CD8-positive, alpha-beta memory T cell (primary cell): ENCODE measurements around the gene SEC23IP. TPM values are rescaled to one million over a fixed set of nuclear protein-coding genes. Genes with fewer than 3 reads are reported as not detected.

Experiments
- CTCF ChIA-PET: fragments of 350-600 bp; sonication (Branson Sonifier 250); formaldehyde crosslinking; loops from one replicate; lab custom pipeline; 2021; ENCODE audit warnings: antibody characterized with exemption; lab: Charles Lee
- POLR2A ChIA-PET: fragments of 350-600 bp; sonication (Branson Sonifier 250); formaldehyde crosslinking; loops from one replicate; lab custom pipeline; 2021; ENCODE audit warnings: antibody characterized with exemption; lab: Charles Lee
- DNase-seq, 5 donors: peaks; one replicate each; pipeline versions ENCODE4 v3.0.0 to v3.0.0-alpha.2; 2020 to 2022; ENCODE audit warnings: mixed read lengths in 1 of 5
- H3K27ac ChIP-seq: one replicate; pipeline ENCODE4 v1.7.0; 2013; ENCODE audit warnings: low read depth, mild to moderate bottlenecking, low read length, moderate library complexity
- H3K27me3 ChIP-seq: 2 replicates; pipeline ENCODE4 v1.7.0; 2013; ENCODE audit warnings: low read length, mild to moderate bottlenecking; ENCODE audit not compliant: insufficient read depth, poor library complexity, severe bottlenecking
- H3K36me3 ChIP-seq: 2 replicates; pipeline ENCODE4 v1.7.0; 2013; ENCODE audit warnings: mild to moderate bottlenecking, low read length, moderate library complexity; ENCODE audit not compliant: insufficient read depth
- H3K4me1 ChIP-seq: 2 replicates; pipeline ENCODE4 v1.7.0; 2013; ENCODE audit warnings: mild to moderate bottlenecking, low read length, moderate library complexity; ENCODE audit not compliant: insufficient read depth
- H3K4me3 ChIP-seq: 2 replicates; pipeline ENCODE4 v1.7.0; 2013; ENCODE audit warnings: mild to moderate bottlenecking, low read length
- H3K9me3 ChIP-seq: 2 replicates; pipeline ENCODE4 v1.7.0; 2013; ENCODE audit warnings: mild to moderate bottlenecking, low read length
- H3K27ac Mint-ChIP-seq, 8 donors: one replicate each; pipeline ENCODE4 v1.8.0; 2020 to 2021; ENCODE audit warnings: mixed read lengths in 8 of 8, mild to moderate bottlenecking in 6 of 8, inconsistent platforms in 3 of 8, moderate library complexity in 3 of 8
- H3K27me3 Mint-ChIP-seq, 2 donors: one replicate each; pipeline ENCODE4 v1.8.0; 2020 to 2021; ENCODE audit warnings: mixed read lengths in 2 of 2, mild to moderate bottlenecking in 1 of 2, moderate library complexity in 1 of 2
- H3K36me3 Mint-ChIP-seq, 3 donors: one replicate each; pipeline ENCODE4 v1.8.0; 2020 to 2021; ENCODE audit warnings: mixed read lengths in 3 of 3, inconsistent platforms in 1 of 3, mild to moderate bottlenecking in 1 of 3
- H3K4me1 Mint-ChIP-seq, 3 donors: one replicate each; pipeline ENCODE4 v1.8.0; 2020 to 2021; ENCODE audit warnings: mixed read lengths in 3 of 3, inconsistent platforms in 1 of 3, mild to moderate bottlenecking in 1 of 3
- H3K4me3 Mint-ChIP-seq, 7 donors: one replicate each; pipeline ENCODE4 v1.8.0; 2020 to 2021; ENCODE audit warnings: mixed read lengths in 7 of 7, mild to moderate bottlenecking in 6 of 7, moderate library complexity in 4 of 7, inconsistent platforms in 2 of 7
- H3K9me3 Mint-ChIP-seq, 5 donors: one replicate each; pipeline ENCODE4 v1.8.0; 2020 to 2022; ENCODE audit warnings: mixed read lengths in 5 of 5, mild to moderate bottlenecking in 3 of 5, moderate library complexity in 2 of 5, inconsistent platforms in 1 of 5
- polyA plus RNA-seq: library from polyadenylated mRNA; unstranded; fragments of 300-500 nt; fragmentation: Illumina TruSeq; gene quantifications from one replicate; pipeline ENCODE4 v1.2.3, GENCODE V29; 2021
- total RNA-seq, 2 experiments: library from RNA; stranded (reverse); gene quantifications; one replicate each; pipeline ENCODE4 v1.2.3, GENCODE V29; 2021

The SEC23IP gene
- total and polyA plus RNA-seq, 3 experiments from 2014 or later = 46.4 to 79.0 (median 74.0) TPM

DNA sequence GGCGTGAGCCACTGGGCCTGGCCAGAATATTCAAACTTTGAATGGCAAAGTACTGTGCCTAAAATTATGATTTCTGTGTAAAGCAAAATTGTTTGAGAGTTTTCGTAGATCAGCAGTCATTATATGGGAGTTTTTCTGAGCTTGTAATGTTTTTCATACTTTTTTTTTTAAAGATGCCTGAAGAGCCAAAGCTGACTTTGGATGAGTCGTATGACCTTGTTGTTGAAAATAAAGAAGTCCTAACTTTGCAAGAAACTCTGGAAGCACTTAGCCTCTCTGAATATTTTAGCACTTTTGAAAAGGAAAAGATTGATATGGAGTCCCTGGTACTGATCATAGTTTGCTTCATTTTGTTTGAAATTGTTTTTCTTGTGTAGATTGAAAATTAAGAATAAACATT is 26.7 kb downstream of the SEC23IP start:
- ChIA-PET CTCF (no interaction called here), POLR2A (no interaction called here)
- Mint-ChIP-seq H3K9me3 (no peaks in the 10 kb centered on the region), H3K4me1 (peaks cover 0 to 9% (median 0%) of the 10 kb centered on the region in 3 donors), H3K36me3 (peaks cover 4 to 89% (median 29%) of the 10 kb centered on the region in 3 donors), H3K4me3 (no peak overlapping the region), H3K27ac (peak overlapping the region in 1 of 8 donors; percentile 36), H3K27me3 (no peaks in the 10 kb centered on the region)
- H3K27ac ChIP-seq = no peak overlapping the region
- peaks cover 38% of the 10 kb centered on the region for H3K36me3 ChIP-seq
- no peak overlapping the region for H3K4me3 ChIP-seq
- H3K4me1 ChIP-seq = no peaks in the 10 kb centered on the region
- no peak for DNase-seq
- H3K27me3 ChIP-seq = no peaks in the 10 kb centered on the region
- H3K9me3 ChIP-seq = no peaks in the 10 kb centered on the region

DNA sequence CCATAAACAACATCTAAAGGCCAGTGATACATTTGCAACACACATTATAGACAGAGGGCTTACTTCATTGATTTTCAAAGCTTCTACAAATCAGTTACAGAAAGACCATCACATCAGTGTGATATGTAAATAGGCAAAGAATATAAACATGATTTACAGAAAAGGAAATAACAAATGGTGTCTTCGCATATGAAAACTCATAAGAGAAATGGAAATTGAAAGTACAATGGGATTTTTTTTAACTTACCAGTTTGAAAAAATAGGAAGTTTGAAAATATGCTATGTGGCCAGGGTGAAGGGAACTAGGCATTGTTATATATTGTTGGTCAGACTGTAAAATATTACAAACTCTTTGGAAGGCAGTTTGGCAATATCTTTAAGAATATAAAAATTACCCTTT is 27.3 kb downstream of the SEC23IP start:
- Mint-ChIP-seq H3K36me3 (peaks cover 4 to 89% (median 32%) of the 10 kb centered on the region in 3 donors), H3K9me3 (no peaks in the 10 kb centered on the region), H3K4me1 (peaks cover 0 to 9% (median 0%) of the 10 kb centered on the region in 3 donors), H3K27me3 (no peaks in the 10 kb centered on the region), H3K4me3 (no peak overlapping the region), H3K27ac (peak overlapping the region in 3 of 8 donors; percentile 14 to 40 (median 36))
- Histone ChIP-seq H3K27me3 (no peaks in the 10 kb centered on the region), H3K4me3 (no peak overlapping the region), H3K4me1 (no peaks in the 10 kb centered on the region), H3K27ac (no peak overlapping the region), H3K9me3 (no peaks in the 10 kb centered on the region), H3K36me3 (peaks cover 35% of the 10 kb centered on the region)
- ChIA-PET CTCF (no interaction called here), POLR2A (no interaction called here)
- no peak for DNase-seq

- H3K27me3 Mint-ChIP-seq = peaks cover 0 to 2% of the 10 kb centered on the region in 2 donors
- Histone ChIP-seq H3K9me3 (no peaks in the 10 kb centered on the region), H3K27ac (no peak overlapping the region), H3K4me3 (no peak overlapping the region), H3K4me1 (no peaks in the 10 kb centered on the region), H3K27me3 (no peaks in the 10 kb centered on the region), H3K36me3 (peaks cover 32% of the 10 kb centered on the region)
- H3K9me3 Mint-ChIP-seq = no peaks in the 10 kb centered on the region
- ChIA-PET CTCF (no interaction called here), POLR2A (no interaction called here)
- DNase-seq = no peak
- no peak overlapping the region for H3K4me3 Mint-ChIP-seq
- peaks cover 6 to 87% (median 28%) of the 10 kb centered on the region in 3 donors for H3K36me3 Mint-ChIP-seq
- H3K4me1 Mint-ChIP-seq = peaks cover 10 to 20% (median 16%) of the 10 kb centered on the region in 3 donors
- H3K27ac Mint-ChIP-seq = no peak overlapping the region
Measured at GRCh38 chr10:119928411-119928810, 35.9 kb downstream of the SEC23IP start.

- peaks cover 10 to 20% (median 16%) of the 10 kb centered on the region in 3 donors for H3K4me1 Mint-ChIP-seq
- H3K4me3 Mint-ChIP-seq = no peak overlapping the region
- ChIA-PET POLR2A (no interaction called here), CTCF (no interaction called here)
- H3K27me3 Mint-ChIP-seq = peaks cover 0 to 2% of the 10 kb centered on the region in 2 donors
- no peak overlapping the region for H3K27ac ChIP-seq
- no peaks in the 10 kb centered on the region for H3K9me3 ChIP-seq
- DNase-seq = no peak
- H3K9me3 Mint-ChIP-seq = no peaks in the 10 kb centered on the region
- peaks cover 30% of the 10 kb centered on the region for H3K36me3 ChIP-seq
- no peaks in the 10 kb centered on the region for H3K27me3 ChIP-seq
- H3K4me1 ChIP-seq = no peaks in the 10 kb centered on the region
- no peak overlapping the region for H3K4me3 ChIP-seq
- peaks cover 12 to 87% (median 32%) of the 10 kb centered on the region in 3 donors for H3K36me3 Mint-ChIP-seq
- peak overlapping the region in 4 of 8 donors; percentile 14 to 71 (median 22) for H3K27ac Mint-ChIP-seq
Measured at GRCh38 chr10:119931871-119932270, 39.3 kb downstream of the SEC23IP start.

GRCh38 chr10:119932631-119933030 is 40.1 kb downstream of the SEC23IP start:
- ChIA-PET CTCF (no interaction called here), POLR2A (no interaction called here)
- H3K4me3 Mint-ChIP-seq = no peak overlapping the region
- H3K4me1 ChIP-seq = no peaks in the 10 kb centered on the region
- no peaks in the 10 kb centered on the region for H3K9me3 Mint-ChIP-seq
- H3K9me3 ChIP-seq = no peaks in the 10 kb centered on the region
- peaks cover 12 to 84% (median 29%) of the 10 kb centered on the region in 3 donors for H3K36me3 Mint-ChIP-seq
- H3K36me3 ChIP-seq = peaks cover 24% of the 10 kb centered on the region
- no peak for DNase-seq
- H3K4me3 ChIP-seq = no peak overlapping the region
- peak overlapping the region in 3 of 8 donors; percentile 43 to 85 (median 48) for H3K27ac Mint-ChIP-seq
- peaks cover 11 to 20% (median 16%) of the 10 kb centered on the region in 3 donors for H3K4me1 Mint-ChIP-seq
- H3K27ac ChIP-seq = no peak overlapping the region
- H3K27me3 ChIP-seq = no peaks in the 10 kb centered on the region
- H3K27me3 Mint-ChIP-seq = peaks cover 0 to 2% of the 10 kb centered on the region in 2 donors

GRCh38 chr10:119933179-119933578 is 40.6 kb downstream of the SEC23IP start:
- Histone ChIP-seq H3K36me3 (peaks cover 23% of the 10 kb centered on the region), H3K4me3 (no peak overlapping the region), H3K27ac (no peak overlapping the region), H3K4me1 (no peaks in the 10 kb centered on the region), H3K27me3 (no peaks in the 10 kb centered on the region), H3K9me3 (no peaks in the 10 kb centered on the region)
- DNase-seq = no peak
- peak overlapping the region in 2 of 8 donors; percentile 12 to 30 for H3K27ac Mint-ChIP-seq
- ChIA-PET CTCF (no interaction called here), POLR2A (no interaction called here)
- peaks cover 12 to 82% (median 29%) of the 10 kb centered on the region in 3 donors for H3K36me3 Mint-ChIP-seq
- no peaks in the 10 kb centered on the region for H3K9me3 Mint-ChIP-seq
- H3K27me3 Mint-ChIP-seq = peaks cover 0 to 2% of the 10 kb centered on the region in 2 donors
- no peak overlapping the region for H3K4me3 Mint-ChIP-seq
- H3K4me1 Mint-ChIP-seq = peaks cover 11 to 20% (median 16%) of the 10 kb centered on the region in 3 donors

DNA sequence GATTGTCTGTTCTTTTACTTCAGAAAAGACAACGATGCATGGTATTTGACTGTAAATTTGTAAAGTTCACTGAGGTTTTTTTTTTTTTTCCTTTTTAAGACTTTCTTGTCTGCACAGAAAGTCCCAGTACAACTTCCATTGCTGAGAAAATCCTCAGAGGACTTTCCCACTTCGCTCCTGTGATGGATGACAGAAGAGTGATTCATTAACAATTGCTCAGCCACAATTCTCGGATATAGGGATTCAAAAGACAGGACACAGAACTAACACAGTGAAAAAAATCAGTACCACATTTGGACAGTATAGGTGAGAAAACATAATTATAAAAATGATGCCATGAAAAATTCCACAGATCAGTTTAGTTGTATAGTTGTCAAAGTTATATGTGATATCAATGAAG is 48.0 kb downstream of the SEC23IP start:
- DNase-seq = no peak
- Histone ChIP-seq H3K4me1 (no peaks in the 10 kb centered on the region), H3K9me3 (no peaks in the 10 kb centered on the region), H3K36me3 (peaks cover 19% of the 10 kb centered on the region), H3K4me3 (no peak overlapping the region), H3K27me3 (no peaks in the 10 kb centered on the region), H3K27ac (no peak overlapping the region)
- ChIA-PET CTCF (no interaction called here), POLR2A (no interaction called here)
- H3K9me3 Mint-ChIP-seq = no peaks in the 10 kb centered on the region
- no peak overlapping the region for H3K4me3 Mint-ChIP-seq
- no peak overlapping the region for H3K27ac Mint-ChIP-seq
- H3K4me1 Mint-ChIP-seq = peaks cover 0 to 1% (median 0%) of the 10 kb centered on the region in 3 donors
- peaks cover 11 to 73% (median 33%) of the 10 kb centered on the region in 3 donors for H3K36me3 Mint-ChIP-seq
- no peaks in the 10 kb centered on the region for H3K27me3 Mint-ChIP-seq

GRCh38 chr10:119942973-119943372 is 50.4 kb downstream of the SEC23IP start:
- no peak for DNase-seq
- Histone ChIP-seq H3K27me3 (no peaks in the 10 kb centered on the region), H3K4me3 (no peak overlapping the region), H3K4me1 (no peaks in the 10 kb centered on the region), H3K27ac (no peak overlapping the region), H3K36me3 (peaks cover 18% of the 10 kb centered on the region), H3K9me3 (no peaks in the 10 kb centered on the region)
- H3K27ac Mint-ChIP-seq = no peak overlapping the region
- no peaks in the 10 kb centered on the region for H3K27me3 Mint-ChIP-seq
- H3K36me3 Mint-ChIP-seq = peaks cover 11 to 58% (median 31%) of the 10 kb centered on the region in 3 donors
- POLR2A ChIA-PET = no interaction called here
- CTCF ChIA-PET = no interaction called here
- no peaks in the 10 kb centered on the region for H3K4me1 Mint-ChIP-seq
- H3K4me3 Mint-ChIP-seq = no peak overlapping the region
- H3K9me3 Mint-ChIP-seq = no peaks in the 10 kb centered on the region
